ENCODE measurements around the gene TMEM208. TPM values are rescaled to one million over a fixed set of nuclear protein-coding genes. Genes with fewer than 3 reads are reported as not detected.

The TMEM208 gene
- total and polyA plus RNA-seq, 2 of the 13 experiments (the other 11 are each of a cell fraction or from before 2014, with no cell fraction given) = 58.8 to 72.9 TPM

GRCh38 chr16:67177743-67178699, 48.9 kb upstream of the TMEM208 start (continued):
- TF ChIP-seq DRAP1 (CRISPR knock-in tag; IDR thresholded peaks at IDR 0.05) (0 out of 2 replicates have a peak, but pooled peaks have one; percentile 17), ZBTB14 (CRISPR knock-in tag; IDR thresholded peaks at IDR 0.05) (peak; percentile 73), ZNF138 (CRISPR knock-in tag; IDR thresholded peaks at IDR 0.05; ENCODE audit: low read depth) (0 out of 2 replicates have a peak, but pooled peaks have one; percentile 81), DMAP1 (CRISPR knock-in tag; IDR thresholded peaks at IDR 0.05) (no peak), KDM2A (CRISPR knock-in tag; IDR thresholded peaks at IDR 0.05; ENCODE audit: borderline replicate concordance, low read depth) (peak; percentile 98), REST (IDR thresholded peaks at IDR 0.05; ENCODE audit: borderline replicate concordance in 1 of 2, low read depth in 1 of 2, low read length in 2 of 2) (no peak), ZNF550 (CRISPR knock-in tag; IDR thresholded peaks at IDR 0.05; ENCODE audit: borderline replicate concordance) (0 out of 2 replicates have a peak, but pooled peaks have one; percentile 47), NR2F6 (IDR thresholded peaks at IDR 0.05) (no peak), NR2F6 (CRISPR knock-in tag; IDR thresholded peaks at IDR 0.05) (peak; percentile 34; the same call in 1 of the 2 replicates), ZFP82 (CRISPR knock-in tag; IDR thresholded peaks at IDR 0.05; ENCODE audit: borderline replicate concordance) (no peak), GMEB1 (CRISPR knock-in tag; IDR thresholded peaks at IDR 0.05; ENCODE audit: borderline replicate concordance) (peak; percentile 88), PTBP1 (IDR thresholded peaks at IDR 0.05; ENCODE audit: low read depth, low read length, poor library complexity, severe bottlenecking) (no peak), ZNF746 (CRISPR knock-in tag; IDR thresholded peaks at IDR 0.05) (no peak), MTA1 (CRISPR knock-in tag; IDR thresholded peaks at IDR 0.05; ENCODE audit: borderline replicate concordance) (peak; percentile 91; the same call in 1 of the 2 replicates), RBFOX2 (IDR thresholded peaks at IDR 0.05; ENCODE audit: low read depth, low read length) (peak; percentile 63; the same call in 1 of the 2 replicates), THRA (CRISPR knock-in tag; IDR thresholded peaks at IDR 0.05; ENCODE audit: borderline replicate concordance) (no peak), LCORL (IDR thresholded peaks at IDR 0.05) (no peak), LCORL (CRISPR knock-in tag; IDR thresholded peaks at IDR 0.05) (peak; percentile 84; the same call in 1 of the 2 replicates)

Data from HepG2 (cell line).